ENCODE results near the gene FBXO48. TPM values are rescaled to one million over a fixed set of nuclear protein-coding genes. Genes with fewer than 3 reads are reported as not detected.

The FBXO48 gene
- total and polyA plus RNA-seq, 2 of the 4 experiments (the other 2 are of a cell fraction) = 0.18 to 0.43 TPM

DNA sequence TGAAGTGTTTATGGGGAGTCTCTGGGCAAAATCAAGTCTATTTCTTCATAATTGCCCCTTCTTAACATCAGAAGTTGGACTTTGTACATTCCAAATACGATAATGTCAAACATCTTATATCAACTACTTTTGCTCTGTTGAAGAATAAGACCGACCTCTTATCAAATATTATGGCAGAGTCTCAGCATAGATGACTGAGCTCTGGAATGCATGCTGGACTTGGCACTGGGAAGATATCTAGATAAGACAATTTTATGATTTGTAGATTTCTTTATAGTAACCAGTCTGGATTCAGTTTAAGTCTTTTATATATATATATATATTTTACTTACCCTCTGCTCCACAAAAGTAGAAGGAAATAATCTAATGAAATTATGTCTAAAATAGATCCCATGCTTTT lies 8.5 kb upstream of the FBXO48 start:
- Histone ChIP-seq H2BK120ac (ENCODE audit: low read depth, low read length) (no peak overlapping the region), H3K18ac (ENCODE audit: low read depth, low read length) (no peak overlapping the region), H3K9me3 (ENCODE audit: control insufficient read depth, insufficient read depth, low read length) (no peaks in the 10 kb centered on the region), H3K27ac (ENCODE audit: insufficient read depth, low read length) (no peak overlapping the region), H4K91ac (ENCODE audit: insufficient read depth, low read depth, low read length) (no peak overlapping the region), H3K23ac (ENCODE audit: low read depth, low read length) (no peak overlapping the region), H3K4ac (ENCODE audit: low read depth, low read length) (no peak overlapping the region), H2BK15ac (ENCODE audit: low read depth, low read length) (no peak overlapping the region), H2AFZ (replicated peaks; ENCODE audit: low read length, poor library complexity) (no peak overlapping the region), H4K8ac (ENCODE audit: low read depth in 2 of 2, low read length in 2 of 2) (no peak overlapping the region), H2AK5ac (ENCODE audit: low read depth, low read length) (no peak overlapping the region), H4K5ac (ENCODE audit: low read depth, low read length) (no peak overlapping the region), H3K9me1 (ENCODE audit: insufficient read depth, low read length) (no peaks in the 10 kb centered on the region), H3K9ac (ENCODE audit: low read depth, low read length) (no peak overlapping the region), H3K4me2 (ENCODE audit: low read depth, low read length) (no peak overlapping the region), H3K4me3 (ENCODE audit: insufficient read depth, low read depth, low read length) (no peak overlapping the region), H3K14ac (replicated peaks; ENCODE audit: low read depth, low read length) (no peak overlapping the region), H3K4me1 (ENCODE audit: control insufficient read depth, insufficient read depth, low read length) (no peaks in the 10 kb centered on the region), H2BK5ac (ENCODE audit: low read depth, low read length, poor library complexity, severe bottlenecking) (no peak overlapping the region), H2AK9ac (replicated peaks; ENCODE audit: low read depth, low read length, poor library complexity) (no peak overlapping the region), H4K20me1 (ENCODE audit: insufficient read depth, low read length) (peaks cover 3% of the 10 kb centered on the region; the same call in 1 of the 2 replicates), H3K79me1 (ENCODE audit: low read depth in 1 of 2, low read length in 2 of 2) (no peaks in the 10 kb centered on the region; a peak in 1 of 4 replicates), H2BK20ac (ENCODE audit: low read depth, low read length) (no peak overlapping the region), H3K56ac (ENCODE audit: extremely low read depth, insufficient read depth, low read length) (no peak overlapping the region), H3K36me3 (ENCODE audit: control insufficient read depth, insufficient read depth, low read length) (no peaks in the 10 kb centered on the region), H3K27me3 (ENCODE audit: control insufficient read depth, insufficient read depth, low read length) (no peaks in the 10 kb centered on the region)
- POLR2A ChIA-PET (ENCODE audit: unreplicated experiment) = no interaction called here
- intact Hi-C loops (cut with micrococcal nuclease) = no loop called here
- ATAC-seq (ENCODE audit: low read depth) = no peak
- dilution Hi-C loops (cut with HindIII; ENCODE audit: low sequenced_read_pairs, unreplicated experiment) = no loop called here
- CTCF ChIA-PET = no interaction called here
- in situ Hi-C loops (cut with MboI; ENCODE audit: low sequenced_read_pairs) = loop anchor here (25.0 kb wide), 1 partner anchor 112 kb away; no protein-coding TSS in a partner anchor
- no peak for DNase-seq
- BruUV-seq (replicated peaks) = no TSS peak
- no peak for TF ChIP-seq RCOR1 (IDR thresholded peaks at IDR 0.05; ENCODE audit: insufficient replicate concordance, low read length)
- no peak for TF ChIP-seq MXI1 (IDR thresholded peaks at IDR 0.05; ENCODE audit: borderline replicate concordance, low read depth, low read length)
- WGBS, 2 experiments (ENCODE audit: extremely low coverage in 2 of 2, insufficient read length in 1 of 2) = no CpG with 5 or more reads among the region's 2 CpGs

Data from IMR-90 (cell line).